HG03103 (cell line): ENCODE results near the gene CD33.

ENCODE experiments used
- ATAC-seq: cut with Tn5 transposase; IDR thresholded peaks from one replicate; pipeline ENCODE4 v1.9.1; 2021; ENCODE audit warnings: low read depth; ENCODE audit not compliant: unreplicated experiment

Gene CD33

DNA sequence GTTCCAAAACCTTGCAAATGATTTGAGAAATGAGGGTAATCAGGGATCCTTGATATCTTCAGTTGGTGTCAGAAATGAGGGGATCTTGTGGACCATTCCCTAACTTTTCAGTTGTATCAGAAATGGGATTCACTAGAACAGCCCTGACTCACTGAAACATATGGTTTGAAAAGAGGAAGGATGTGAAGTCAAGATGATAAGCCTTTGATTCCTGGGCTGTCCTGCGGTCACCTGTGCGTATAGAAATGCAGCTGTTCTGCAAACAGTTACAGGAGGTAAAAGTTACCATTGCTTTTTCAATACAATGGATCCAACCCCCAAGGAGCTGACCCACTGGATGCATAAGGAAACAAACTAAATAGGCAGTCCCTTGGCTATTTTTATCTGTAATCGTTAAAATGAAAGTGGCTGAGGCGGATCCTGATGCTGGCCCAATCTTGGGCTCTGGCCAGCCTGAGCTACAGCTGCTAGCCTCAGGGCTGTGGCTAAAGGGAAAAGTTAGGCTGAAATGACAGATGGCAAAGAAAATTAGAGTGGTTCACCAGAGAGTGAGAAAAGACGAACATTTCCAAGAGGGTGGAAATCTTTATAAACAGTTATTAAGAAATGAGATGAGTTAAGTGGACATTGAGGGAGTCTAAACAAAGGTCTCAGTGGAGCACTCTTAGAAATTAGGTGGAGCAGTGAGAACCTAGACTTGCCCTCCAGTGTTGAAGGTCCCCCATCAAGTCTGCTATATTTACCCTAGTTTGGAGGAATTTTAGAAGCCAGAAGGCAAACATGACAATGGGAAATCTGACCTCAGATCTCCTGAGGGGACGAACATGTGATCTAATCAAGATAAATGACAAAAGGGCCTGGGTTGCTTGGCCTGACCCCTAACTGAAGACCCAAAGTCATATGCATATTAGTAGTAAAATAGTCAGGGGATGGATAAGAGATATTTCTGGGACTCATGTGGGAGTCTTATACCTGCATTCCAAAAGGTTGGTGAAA, 33.6 kb downstream of the CD33 start:
- no peak for ATAC-seq

DNA sequence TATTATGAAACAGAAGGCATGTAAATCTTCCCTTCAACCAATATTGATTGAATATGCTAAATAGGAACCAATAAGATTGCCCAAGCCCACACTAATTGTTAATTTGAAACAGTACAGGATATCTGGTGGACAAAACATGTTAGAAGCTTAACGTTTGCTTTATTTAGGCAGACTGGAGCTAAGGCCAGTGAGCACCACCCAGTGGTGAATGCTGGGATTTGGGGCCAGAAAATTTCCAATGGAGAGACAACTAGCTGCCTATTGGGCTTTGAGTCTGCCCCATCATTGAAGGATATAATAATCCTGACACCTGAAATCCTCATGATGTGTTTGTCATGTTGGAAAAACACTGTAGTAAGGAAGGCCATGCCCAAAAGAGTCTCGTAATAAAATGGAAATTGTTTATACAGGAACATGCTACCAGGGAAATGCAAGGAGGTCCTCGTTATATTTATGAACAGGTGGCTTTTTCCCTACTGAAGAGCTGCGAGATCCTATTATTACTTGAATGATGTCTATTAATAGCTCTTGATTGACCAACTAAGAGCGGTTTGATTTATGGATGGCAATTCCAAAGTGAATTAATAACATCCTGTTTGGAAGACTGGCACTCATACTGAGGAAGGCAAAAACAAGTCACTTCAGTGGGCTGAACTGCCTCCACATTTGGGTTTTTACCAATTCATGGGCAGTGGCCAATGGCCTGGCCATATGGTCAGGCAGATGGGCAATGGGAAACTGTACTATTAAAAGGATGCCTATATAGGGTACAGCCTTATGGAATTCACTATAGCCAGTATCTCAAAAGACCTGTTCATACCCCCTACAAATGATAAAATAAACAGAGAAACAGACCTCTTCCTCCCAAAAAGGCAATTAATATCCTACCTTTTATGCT, 34.7 kb downstream of the CD33 start:
- ATAC-seq = no peak

DNA sequence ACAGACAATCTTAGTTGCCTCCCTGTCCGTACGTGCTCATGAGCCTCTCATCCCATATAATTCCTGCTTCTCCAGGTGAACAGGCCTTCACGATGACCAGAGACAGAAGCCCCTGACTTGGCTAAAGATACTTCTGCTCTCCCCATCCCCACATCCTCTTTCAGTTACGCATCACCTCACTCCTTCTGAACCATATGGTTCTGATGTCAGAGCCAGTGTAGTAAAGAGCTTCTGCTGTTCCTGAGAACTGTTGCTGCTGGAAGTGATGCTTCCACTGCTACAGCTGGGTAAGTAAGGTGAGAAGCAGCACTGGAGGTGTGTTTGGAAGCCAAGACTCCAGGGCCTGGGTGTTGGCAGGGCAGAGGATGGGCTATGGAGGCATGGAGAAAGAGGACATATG, 38.9 kb downstream of the CD33 start:
- ATAC-seq = no peak

DNA sequence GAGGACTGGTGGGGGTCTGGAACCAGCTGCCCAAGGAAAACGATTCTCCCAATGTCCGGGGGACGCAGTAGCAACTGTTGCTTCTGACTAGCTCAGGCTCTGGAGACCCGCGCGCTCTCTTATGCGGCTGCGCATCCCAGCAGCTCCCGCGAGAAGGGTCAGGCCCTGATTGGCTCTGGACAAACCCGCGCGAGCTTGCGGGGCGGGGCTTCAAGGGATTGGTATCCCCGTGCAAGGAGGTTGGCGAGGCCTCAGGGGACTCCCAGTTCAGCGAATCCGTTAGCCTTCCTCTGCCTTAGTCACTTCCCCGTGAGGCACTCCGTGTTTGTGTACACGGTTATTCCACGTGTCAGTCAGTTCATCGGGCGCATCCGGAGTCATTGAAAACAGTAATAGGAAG, 46.2 kb downstream of the CD33 start:
- ATAC-seq = no peak

DNA sequence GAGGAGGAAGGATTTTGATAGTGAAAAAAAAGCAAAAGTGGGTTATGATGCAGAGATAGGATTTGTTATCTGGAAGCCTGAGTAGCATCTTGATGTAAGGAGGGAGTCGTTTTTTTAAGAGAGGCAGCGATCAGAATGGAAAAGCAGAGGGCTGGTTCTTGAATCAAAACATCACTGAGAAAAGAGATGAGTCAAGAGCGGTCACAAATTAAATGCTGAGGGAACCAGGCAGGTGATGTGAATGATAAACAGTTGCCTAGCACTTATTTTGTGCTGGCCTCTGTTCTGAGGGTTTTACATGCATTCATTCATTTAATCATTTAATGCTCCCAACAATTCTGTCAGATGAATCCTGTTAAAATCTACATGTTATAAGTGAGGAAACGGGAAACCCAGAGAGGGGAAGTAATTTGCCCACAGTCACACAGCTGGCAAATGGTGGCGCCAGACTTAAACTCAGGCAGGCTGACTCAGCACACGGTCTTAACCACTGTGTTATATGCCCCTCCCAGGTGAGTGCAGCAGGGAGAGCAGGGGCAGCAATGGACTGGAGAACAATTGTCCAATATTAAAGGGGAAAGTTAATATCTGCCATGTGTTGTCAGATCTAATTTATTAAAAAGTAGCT, 47.4 kb downstream of the CD33 start:
- no peak for ATAC-seq

DNA sequence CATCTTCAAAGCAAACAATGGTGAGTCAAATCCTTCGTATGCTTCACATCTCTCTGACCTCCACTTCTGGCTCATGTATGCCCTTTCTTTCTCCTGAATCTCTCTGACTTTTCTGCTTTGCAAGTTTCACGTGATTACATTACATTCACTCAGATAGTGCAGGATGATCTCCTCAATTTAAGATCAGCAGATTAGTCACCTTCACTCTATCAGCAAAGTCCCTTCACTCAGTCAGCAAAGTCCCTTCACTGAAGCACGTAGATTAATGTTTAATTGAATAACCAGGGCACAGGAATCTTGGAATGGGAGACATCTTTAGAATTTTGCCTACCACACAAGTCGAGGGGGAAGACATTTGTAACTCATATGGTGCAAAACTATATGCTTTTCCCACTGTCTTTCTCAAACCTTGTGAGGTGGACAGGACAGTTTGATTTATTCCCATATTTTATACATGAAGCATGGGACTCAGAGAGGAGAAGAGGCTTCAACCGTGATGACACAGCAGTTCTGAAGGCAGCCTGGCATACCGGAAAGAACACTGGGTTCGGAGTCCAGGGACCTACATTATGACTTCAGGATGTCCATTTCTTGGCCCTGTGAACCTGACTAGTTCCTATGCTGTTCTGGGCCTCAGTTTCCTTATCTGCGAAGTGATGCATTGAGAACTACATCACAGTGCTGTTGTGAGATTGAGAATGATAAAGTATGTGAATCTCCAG, 49.3 kb downstream of the CD33 start:
- no peak for ATAC-seq

DNA sequence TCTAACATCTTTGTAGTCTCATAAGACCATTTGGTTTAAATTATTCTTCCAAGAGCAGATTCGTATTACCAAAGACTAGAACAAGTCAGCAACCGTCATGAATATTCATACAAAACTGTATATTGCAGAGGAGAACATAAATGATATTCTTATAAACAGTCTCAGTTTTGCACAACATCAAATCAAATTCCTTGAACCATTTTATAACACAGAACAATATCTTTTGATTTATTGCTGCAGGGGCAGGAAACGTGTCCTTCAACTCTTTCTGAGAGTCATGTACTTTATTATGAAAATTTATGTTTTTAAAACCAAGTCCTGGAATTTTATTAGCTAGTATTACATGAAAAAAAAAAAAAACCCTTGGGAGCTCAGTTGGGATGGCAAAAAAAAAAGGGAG, 52.2 kb downstream of the CD33 start:
- ATAC-seq = no peak

DNA sequence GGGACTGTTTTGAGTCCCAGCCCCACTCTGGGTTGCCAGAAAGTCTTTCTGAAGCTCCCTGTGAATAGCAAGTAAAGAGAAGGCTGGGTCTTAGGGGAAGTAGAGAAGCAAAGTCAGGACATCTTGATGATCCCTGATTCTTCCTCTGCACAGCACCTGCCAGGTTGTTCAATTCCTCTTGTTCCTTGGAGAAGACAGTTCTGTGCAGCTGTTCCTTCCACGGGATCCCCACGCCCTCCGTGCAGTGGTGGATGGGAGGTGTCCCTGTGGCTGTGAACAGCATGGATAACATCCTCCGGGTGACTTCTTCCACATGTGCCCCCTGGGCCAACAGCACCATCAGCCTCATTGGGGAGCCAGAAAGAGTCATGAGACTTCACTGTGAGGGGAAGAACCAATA, 57.5 kb downstream of the CD33 start:
- ATAC-seq = no peak

DNA sequence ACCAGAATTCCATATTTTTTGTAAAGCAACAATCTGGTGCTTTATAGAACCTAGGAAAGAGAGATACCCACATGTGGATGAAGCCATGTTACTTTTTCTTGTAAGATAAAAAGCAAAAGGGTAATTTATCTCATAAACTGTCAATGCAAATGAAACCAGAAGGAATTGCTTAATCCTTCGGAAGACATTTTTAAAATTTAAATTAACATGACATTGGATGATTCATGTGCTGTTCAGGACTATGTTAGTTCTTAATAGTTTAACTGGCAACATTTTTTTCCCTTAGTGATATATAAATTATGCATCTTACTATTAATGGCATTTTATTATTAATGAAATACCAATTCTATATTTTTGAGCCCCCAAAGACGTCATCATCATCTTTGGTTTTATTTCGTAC, 60.8 kb downstream of the CD33 start:
- no peak for ATAC-seq
